Measurements from ENCODE around the gene TNXB.

DNA sequence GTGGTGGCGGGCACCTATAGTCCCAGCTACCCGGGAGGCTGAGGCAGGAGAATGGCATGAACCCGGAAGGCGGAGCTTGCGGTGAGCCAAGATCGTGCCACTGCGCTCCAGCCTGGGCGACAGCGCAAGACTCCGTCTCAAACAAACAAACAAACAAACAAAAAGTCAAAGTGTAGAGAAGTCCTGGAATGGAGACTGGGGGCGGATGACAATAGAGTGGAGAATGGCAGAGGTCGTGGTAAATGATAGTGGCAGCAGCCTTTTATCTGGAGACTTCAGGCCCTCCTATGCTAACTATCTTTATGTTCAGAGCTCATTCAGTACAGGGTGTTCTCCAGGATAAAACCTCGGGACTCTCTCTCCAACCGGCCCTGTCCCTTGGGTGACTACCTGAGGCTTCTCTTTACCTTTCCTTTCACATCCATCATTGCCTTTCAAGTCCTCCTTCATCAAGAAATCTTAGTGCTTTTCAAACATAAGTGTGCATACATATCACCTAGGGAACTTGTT is 22.4 kb upstream of the TNXB start:
- TF ChIP-seq, protein P1, sequence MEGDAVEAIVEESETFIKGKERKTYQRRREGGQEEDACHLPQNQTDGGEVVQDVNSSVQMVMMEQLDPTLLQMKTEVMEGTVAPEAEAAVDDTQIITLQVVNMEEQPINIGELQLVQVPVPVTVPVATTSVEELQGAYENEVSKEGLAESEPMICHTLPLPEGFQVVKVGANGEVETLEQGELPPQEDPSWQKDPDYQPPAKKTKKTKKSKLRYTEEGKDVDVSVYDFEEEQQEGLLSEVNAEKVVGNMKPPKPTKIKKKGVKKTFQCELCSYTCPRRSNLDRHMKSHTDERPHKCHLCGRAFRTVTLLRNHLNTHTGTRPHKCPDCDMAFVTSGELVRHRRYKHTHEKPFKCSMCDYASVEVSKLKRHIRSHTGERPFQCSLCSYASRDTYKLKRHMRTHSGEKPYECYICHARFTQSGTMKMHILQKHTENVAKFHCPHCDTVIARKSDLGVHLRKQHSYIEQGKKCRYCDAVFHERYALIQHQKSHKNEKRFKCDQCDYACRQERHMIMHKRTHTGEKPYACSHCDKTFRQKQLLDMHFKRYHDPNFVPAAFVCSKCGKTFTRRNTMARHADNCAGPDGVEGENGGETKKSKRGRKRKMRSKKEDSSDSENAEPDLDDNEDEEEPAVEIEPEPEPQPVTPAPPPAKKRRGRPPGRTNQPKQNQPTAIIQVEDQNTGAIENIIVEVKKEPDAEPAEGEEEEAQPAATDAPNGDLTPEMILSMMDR (conservative IDR thresholded peaks at IDR 0.05) = no peak
- no peak for TF ChIP-seq ZFX (IDR thresholded peaks at IDR 0.05)

Data from C4-2B (cell line).